ENCODE data around the gene SHC3.

The SHC3 gene

DNA sequence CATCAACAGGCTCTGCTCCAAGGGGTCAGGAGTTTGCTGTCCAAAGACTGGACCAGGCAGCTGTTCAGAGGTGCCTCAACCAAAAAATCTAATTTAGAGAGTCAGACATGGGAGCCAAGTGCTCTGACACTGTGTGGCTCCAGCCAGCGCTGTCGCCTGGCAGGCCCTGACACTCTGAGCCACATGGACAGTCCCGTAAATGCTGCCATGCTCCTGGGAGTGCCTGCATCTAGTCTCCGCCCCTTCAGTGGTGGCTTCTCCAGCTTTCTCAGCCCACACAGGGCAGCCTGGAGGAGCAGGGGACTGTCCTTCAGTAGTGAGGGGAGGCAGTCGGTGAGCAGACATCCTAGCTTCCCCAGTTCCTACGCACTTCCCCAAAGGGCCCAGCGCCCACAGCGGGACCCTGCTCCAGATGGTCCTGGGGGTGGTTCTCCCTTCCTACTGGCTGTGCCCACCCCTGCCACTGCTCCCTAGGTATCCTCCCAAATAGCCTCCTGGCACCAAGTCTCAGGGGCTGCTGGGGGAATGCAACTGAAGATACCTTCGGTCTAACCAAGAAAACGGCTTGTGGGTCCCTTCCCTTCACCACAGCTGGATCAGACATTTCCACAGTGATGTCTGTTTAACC is 72.3 kb downstream of the SHC3 start:
- no peak overlapping the region for H3K27ac ChIP-seq (ENCODE audit: low read depth, low read length)
- H3K27me3 ChIP-seq (ENCODE audit: control insufficient read depth, insufficient read depth, low read length): no peaks in the 10 kb centered on the region
- H3K36me3 ChIP-seq (ENCODE audit: control insufficient read depth, insufficient read depth, low read length): 0 out of 2 replicates have a peak, but pooled peaks cover 4% of the 10 kb centered on the region
- peaks cover 6% of the 10 kb centered on the region; the same call in 1 of the 2 replicates for H3K9me3 ChIP-seq (ENCODE audit: control insufficient read depth, insufficient read depth, low read depth, low read length)
- H3K9ac ChIP-seq (ENCODE audit: low read length): no peak overlapping the region
- H3K4me3 ChIP-seq (ENCODE audit: low read depth, low read length): no peak overlapping the region
- no peaks in the 10 kb centered on the region for H3K4me1 ChIP-seq (ENCODE audit: control insufficient read depth, insufficient read depth, low read length)

- Histone ChIP-seq H3K36me3 (ENCODE audit: control insufficient read depth, insufficient read depth, low read length) (0 out of 2 replicates have a peak, but pooled peaks cover 4% of the 10 kb centered on the region), H3K4me3 (ENCODE audit: low read depth, low read length) (no peak overlapping the region), H3K27me3 (ENCODE audit: control insufficient read depth, insufficient read depth, low read length) (no peaks in the 10 kb centered on the region), H3K27ac (ENCODE audit: low read depth, low read length) (no peak overlapping the region), H3K4me1 (ENCODE audit: control insufficient read depth, insufficient read depth, low read length) (no peaks in the 10 kb centered on the region), H3K9ac (ENCODE audit: low read length) (no peak overlapping the region), H3K9me3 (ENCODE audit: control insufficient read depth, insufficient read depth, low read depth, low read length) (no peaks in the 10 kb centered on the region; the same call in 1 of the 2 replicates)
These were observed 73.8 kb downstream of the SHC3 start for GRCh38 chr9:89104821-89105220.

- H3K36me3 ChIP-seq (ENCODE audit: control insufficient read depth, insufficient read depth, low read length): no peaks in the 10 kb centered on the region
- H3K9ac ChIP-seq (ENCODE audit: low read length): no peak overlapping the region
- no peaks in the 10 kb centered on the region for H3K4me1 ChIP-seq (ENCODE audit: control insufficient read depth, insufficient read depth, low read length)
- H3K27me3 ChIP-seq (ENCODE audit: control insufficient read depth, insufficient read depth, low read length): no peaks in the 10 kb centered on the region
- no peak overlapping the region for H3K27ac ChIP-seq (ENCODE audit: low read depth, low read length)
- H3K9me3 ChIP-seq (ENCODE audit: control insufficient read depth, insufficient read depth, low read depth, low read length): 0 out of 2 replicates have a peak, but pooled peaks cover 3% of the 10 kb centered on the region
- no peak overlapping the region for H3K4me3 ChIP-seq (ENCODE audit: low read depth, low read length)
These were observed 81.4 kb downstream of the SHC3 start for GRCh38 chr9:89097219-89097618.

DNA sequence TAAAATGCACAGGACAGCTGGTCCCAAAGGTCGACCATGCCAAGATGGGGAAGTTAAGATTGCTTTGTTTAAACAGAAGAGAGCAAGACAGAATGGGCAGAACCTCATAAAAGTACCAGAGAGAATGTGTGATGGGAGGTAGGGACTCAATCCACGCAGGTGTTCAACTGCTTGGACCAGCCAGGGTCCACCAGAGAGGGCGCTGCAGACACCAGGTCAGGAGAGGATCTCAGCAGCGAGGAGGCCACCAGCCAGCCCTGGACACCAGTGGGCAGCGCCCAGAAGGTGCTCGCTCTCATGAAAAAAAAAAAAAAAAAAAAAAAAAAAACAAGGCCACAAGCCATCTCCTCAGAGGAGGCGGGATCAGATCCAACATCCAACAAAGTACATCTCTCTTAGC is 81.8 kb downstream of the SHC3 start:
- Histone ChIP-seq H3K9me3 (ENCODE audit: control insufficient read depth, insufficient read depth, low read depth, low read length) (0 out of 2 replicates have a peak, but pooled peaks cover 3% of the 10 kb centered on the region), H3K9ac (ENCODE audit: low read length) (no peak overlapping the region), H3K36me3 (ENCODE audit: control insufficient read depth, insufficient read depth, low read length) (no peaks in the 10 kb centered on the region), H3K4me3 (ENCODE audit: low read depth, low read length) (no peak overlapping the region), H3K27me3 (ENCODE audit: control insufficient read depth, insufficient read depth, low read length) (no peaks in the 10 kb centered on the region), H3K4me1 (ENCODE audit: control insufficient read depth, insufficient read depth, low read length) (no peaks in the 10 kb centered on the region), H3K27ac (ENCODE audit: low read depth, low read length) (no peak overlapping the region)

GRCh38 chr9:89095761-89096528 is 82.7 kb downstream of the SHC3 start:
- H3K4me1 ChIP-seq (ENCODE audit: control insufficient read depth, insufficient read depth, low read length): no peaks in the 10 kb centered on the region
- no peak overlapping the region for H3K27ac ChIP-seq (ENCODE audit: low read depth, low read length)
- no peaks in the 10 kb centered on the region for H3K27me3 ChIP-seq (ENCODE audit: control insufficient read depth, insufficient read depth, low read length)
- no peaks in the 10 kb centered on the region for H3K36me3 ChIP-seq (ENCODE audit: control insufficient read depth, insufficient read depth, low read length)
- H3K9me3 ChIP-seq (ENCODE audit: control insufficient read depth, insufficient read depth, low read depth, low read length): 0 out of 2 replicates have a peak, but pooled peaks cover 3% of the 10 kb centered on the region
- H3K4me3 ChIP-seq (ENCODE audit: low read depth, low read length): no peak overlapping the region
- H3K9ac ChIP-seq (ENCODE audit: low read length): no peak overlapping the region

DNA sequence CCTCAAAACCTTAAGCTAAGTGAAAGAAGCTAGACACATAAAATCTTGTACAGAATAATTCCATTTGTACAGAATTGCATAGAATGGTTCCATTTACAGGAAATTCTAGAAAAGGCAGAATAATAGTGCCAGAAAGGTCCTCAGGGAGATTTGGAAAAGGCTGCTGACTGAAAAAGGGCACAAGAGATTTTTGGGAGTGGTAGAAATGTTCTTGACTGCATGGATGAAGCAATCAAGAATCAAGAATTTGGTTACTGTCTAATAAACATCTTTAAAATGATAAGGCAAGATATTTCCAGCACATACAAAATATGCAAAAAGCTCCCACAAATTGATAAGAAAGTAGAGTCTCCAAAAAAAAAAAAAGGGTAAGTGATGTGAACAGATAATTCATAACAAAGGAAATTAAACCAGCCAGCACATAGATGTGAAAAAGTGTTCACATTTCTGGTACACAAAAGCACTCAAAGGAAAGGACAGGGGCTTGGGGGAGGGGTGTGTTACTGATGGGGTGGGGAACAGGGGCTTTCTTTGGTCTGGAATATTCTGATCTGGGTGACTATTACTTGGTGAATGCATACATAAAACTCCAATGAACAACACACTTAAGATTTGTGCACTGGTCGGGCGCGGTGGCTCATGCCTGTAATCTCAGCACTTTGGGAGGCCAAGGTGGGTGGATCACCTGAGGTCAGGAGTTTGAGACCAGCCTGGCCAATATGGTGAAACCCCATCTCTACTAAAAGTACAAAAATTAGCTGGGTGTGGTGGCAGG is 85.2 kb downstream of the SHC3 start:
- no peak overlapping the region for H3K27ac ChIP-seq (ENCODE audit: low read depth, low read length)
- no peaks in the 10 kb centered on the region for H3K36me3 ChIP-seq (ENCODE audit: control insufficient read depth, insufficient read depth, low read length)
- H3K9me3 ChIP-seq (ENCODE audit: control insufficient read depth, insufficient read depth, low read depth, low read length): 0 out of 2 replicates have a peak, but pooled peaks cover 3% of the 10 kb centered on the region
- no peak overlapping the region for H3K9ac ChIP-seq (ENCODE audit: low read length)
- no peaks in the 10 kb centered on the region for H3K4me1 ChIP-seq (ENCODE audit: control insufficient read depth, insufficient read depth, low read length)
- H3K27me3 ChIP-seq (ENCODE audit: control insufficient read depth, insufficient read depth, low read length): no peaks in the 10 kb centered on the region
- no peak overlapping the region for H3K4me3 ChIP-seq (ENCODE audit: low read depth, low read length)

DNA sequence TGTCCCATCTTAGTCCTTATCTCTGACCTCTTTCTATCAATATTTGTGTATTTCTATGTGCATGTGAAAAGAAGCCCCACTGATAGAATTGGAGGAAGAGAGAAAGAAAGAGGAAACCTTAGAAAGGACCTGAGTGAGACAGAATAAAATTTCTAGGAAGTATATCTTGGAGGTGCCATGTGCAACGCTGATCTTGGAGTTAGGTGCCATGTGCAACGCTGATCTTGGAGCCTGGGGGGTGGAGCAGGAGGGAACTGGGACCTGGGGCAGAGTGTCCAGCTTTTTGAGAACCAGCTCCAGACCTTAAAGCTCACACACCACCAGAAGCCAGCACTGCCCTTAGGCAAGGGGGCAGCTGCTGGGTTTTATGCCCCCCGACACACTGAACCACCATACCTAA is 89.4 kb downstream of the SHC3 start:
- Histone ChIP-seq H3K4me1 (ENCODE audit: control insufficient read depth, insufficient read depth, low read length) (no peaks in the 10 kb centered on the region), H3K36me3 (ENCODE audit: control insufficient read depth, insufficient read depth, low read length) (no peaks in the 10 kb centered on the region), H3K27me3 (ENCODE audit: control insufficient read depth, insufficient read depth, low read length) (no peaks in the 10 kb centered on the region), H3K9ac (ENCODE audit: low read length) (no peak overlapping the region), H3K27ac (ENCODE audit: low read depth, low read length) (no peak overlapping the region), H3K9me3 (ENCODE audit: control insufficient read depth, insufficient read depth, low read depth, low read length) (no peaks in the 10 kb centered on the region), H3K4me3 (ENCODE audit: low read depth, low read length) (no peak overlapping the region)

DNA sequence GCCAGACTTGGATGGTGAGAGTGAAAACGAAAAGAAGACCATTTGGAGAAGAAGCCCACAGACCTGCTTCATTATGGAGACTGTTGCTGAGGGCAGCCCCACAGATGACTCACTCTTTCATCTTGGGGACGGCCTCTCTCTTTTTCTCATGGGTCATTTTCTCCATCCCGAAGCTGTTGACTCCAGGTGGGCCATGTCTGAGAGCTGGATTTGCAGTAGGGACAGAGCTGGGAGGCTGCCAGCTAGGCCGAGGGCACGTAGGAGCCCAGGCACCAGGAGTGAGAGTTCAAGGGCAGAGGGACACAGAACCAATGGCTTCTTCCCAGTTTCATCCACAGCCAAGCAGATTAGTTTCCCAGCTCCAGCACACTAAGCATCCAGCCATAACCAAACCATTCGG is 95.0 kb downstream of the SHC3 start:
- Histone ChIP-seq H3K4me3 (ENCODE audit: low read depth, low read length) (no peak overlapping the region), H3K9me3 (ENCODE audit: control insufficient read depth, insufficient read depth, low read depth, low read length) (no peaks in the 10 kb centered on the region), H3K27me3 (ENCODE audit: control insufficient read depth, insufficient read depth, low read length) (no peaks in the 10 kb centered on the region), H3K9ac (ENCODE audit: low read length) (no peak overlapping the region), H3K36me3 (ENCODE audit: control insufficient read depth, insufficient read depth, low read length) (no peaks in the 10 kb centered on the region), H3K4me1 (ENCODE audit: control insufficient read depth, insufficient read depth, low read length) (no peaks in the 10 kb centered on the region), H3K27ac (ENCODE audit: low read depth, low read length) (no peak overlapping the region)

DNA sequence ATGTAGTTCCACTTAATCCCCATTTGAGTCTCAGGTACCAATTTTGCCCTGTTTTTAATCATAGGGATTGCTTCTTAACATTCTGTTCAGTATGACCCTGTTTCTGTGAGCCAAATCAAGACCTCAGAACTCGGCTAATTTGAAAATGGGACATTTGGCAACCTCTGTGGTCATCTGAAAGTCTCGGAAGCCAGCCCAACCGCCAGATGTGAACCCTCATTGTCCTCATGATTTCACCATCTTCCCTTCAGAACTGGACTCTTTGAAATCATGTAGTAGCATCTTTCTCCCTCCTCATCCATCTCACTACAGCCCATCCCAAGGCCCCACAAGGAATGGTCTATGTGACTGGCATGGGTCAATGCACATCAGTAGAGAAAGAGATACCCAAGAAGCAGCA is 98.4 kb downstream of the SHC3 start:
- Histone ChIP-seq H3K9ac (ENCODE audit: low read length) (no peak overlapping the region), H3K9me3 (ENCODE audit: control insufficient read depth, insufficient read depth, low read depth, low read length) (no peaks in the 10 kb centered on the region), H3K27me3 (ENCODE audit: control insufficient read depth, insufficient read depth, low read length) (no peaks in the 10 kb centered on the region), H3K4me3 (ENCODE audit: low read depth, low read length) (no peak overlapping the region), H3K36me3 (ENCODE audit: control insufficient read depth, insufficient read depth, low read length) (no peaks in the 10 kb centered on the region), H3K4me1 (ENCODE audit: control insufficient read depth, insufficient read depth, low read length) (no peaks in the 10 kb centered on the region), H3K27ac (ENCODE audit: low read depth, low read length) (no peak overlapping the region)

- Histone ChIP-seq H3K36me3 (ENCODE audit: control insufficient read depth, insufficient read depth, low read length) (no peaks in the 10 kb centered on the region), H3K4me3 (ENCODE audit: low read depth, low read length) (no peak overlapping the region), H3K4me1 (ENCODE audit: control insufficient read depth, insufficient read depth, low read length) (no peaks in the 10 kb centered on the region), H3K9me3 (ENCODE audit: control insufficient read depth, insufficient read depth, low read depth, low read length) (no peaks in the 10 kb centered on the region), H3K27ac (ENCODE audit: low read depth, low read length) (no peak overlapping the region), H3K9ac (ENCODE audit: low read length) (no peak overlapping the region), H3K27me3 (ENCODE audit: control insufficient read depth, insufficient read depth, low read length) (no peaks in the 10 kb centered on the region)
These were observed 99.2 kb downstream of the SHC3 start for GRCh38 chr9:89079391-89079790.

DNA sequence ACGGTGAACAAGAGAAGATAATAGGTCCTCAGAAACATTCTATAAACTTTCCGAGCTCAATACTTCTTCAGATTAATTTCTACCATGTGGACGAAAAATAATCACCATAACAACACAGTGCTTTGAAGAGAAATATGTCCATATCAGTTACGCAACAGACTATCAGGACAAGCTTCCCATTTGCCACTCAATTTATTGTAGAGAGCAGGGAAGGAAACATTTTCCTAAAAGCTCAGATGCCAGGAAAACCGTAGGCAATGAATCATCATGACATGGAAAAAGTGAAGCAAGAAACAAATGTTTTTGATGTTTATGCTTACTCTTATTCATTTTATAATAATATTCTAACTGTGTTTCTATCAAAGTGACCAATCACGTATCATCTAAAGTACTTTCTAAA is 99.8 kb downstream of the SHC3 start:
- Histone ChIP-seq H3K4me1 (ENCODE audit: control insufficient read depth, insufficient read depth, low read length) (no peaks in the 10 kb centered on the region), H3K9me3 (ENCODE audit: control insufficient read depth, insufficient read depth, low read depth, low read length) (no peaks in the 10 kb centered on the region), H3K4me3 (ENCODE audit: low read depth, low read length) (no peak overlapping the region), H3K27me3 (ENCODE audit: control insufficient read depth, insufficient read depth, low read length) (no peaks in the 10 kb centered on the region), H3K9ac (ENCODE audit: low read length) (no peak overlapping the region), H3K36me3 (ENCODE audit: control insufficient read depth, insufficient read depth, low read length) (no peaks in the 10 kb centered on the region; the same call in 1 of the 2 replicates), H3K27ac (ENCODE audit: low read depth, low read length) (no peak overlapping the region)
